Endodermal cell (in vitro differentiated cells): Measurements from ENCODE around the gene PLA2R1. TPM values are rescaled to one million over a fixed set of nuclear protein-coding genes. Genes with fewer than 3 reads are reported as not detected.
"Not testable (repeated sequence)": the region's sequence is repeated elsewhere in the genome, so short reads cannot be mapped to it uniquely, and the experiment has no call there.

Experiments used
- DNase-seq: peaks from one replicate; pipeline ENCODE4 v3.0.0-alpha.2; 2017
- H3K27ac ChIP-seq: 2 replicates; pipeline ENCODE4 v1.5.1; 2013; ENCODE audit warnings: mild to moderate bottlenecking, low read depth, low read length, moderate library complexity
- H3K27me3 ChIP-seq: 2 replicates; pipeline ENCODE4 v1.6.1; 2013; ENCODE audit warnings: mild to moderate bottlenecking, low read length, moderate library complexity; ENCODE audit not compliant: insufficient read depth, control insufficient read depth, poor library complexity, severe bottlenecking
- H3K36me3 ChIP-seq: 2 replicates; pipeline ENCODE4 v1.7.0; 2013; ENCODE audit warnings: mild to moderate bottlenecking, low read length, moderate library complexity; ENCODE audit not compliant: control insufficient read depth, insufficient read depth
- H3K4me1 ChIP-seq: one replicate; pipeline ENCODE4 v1.7.0; 2013; ENCODE audit warnings: low read length; ENCODE audit not compliant: control insufficient read depth, insufficient read depth
- H3K4me3 ChIP-seq: 2 replicates; pipeline ENCODE4 v1.5.1; 2013; ENCODE audit warnings: mild to moderate bottlenecking, low read length, moderate library complexity
- H3K9ac ChIP-seq: 2 replicates; pipeline ENCODE4 v1.6.1; 2013; ENCODE audit warnings: mild to moderate bottlenecking, low read length, moderate library complexity; ENCODE audit not compliant: poor library complexity, severe bottlenecking; ENCODE audit errors: extremely low read depth
- H3K9me3 ChIP-seq: 2 replicates; pipeline ENCODE4 v1.6.1; 2013; ENCODE audit warnings: mild to moderate bottlenecking, low read length, moderate library complexity; ENCODE audit not compliant: control insufficient read depth
- H3K27ac Mint-ChIP-seq: 2 replicates; pipeline ENCODE4 v1.8.0; 2020; ENCODE audit warnings: mixed read lengths
- H3K27me3 Mint-ChIP-seq: 2 replicates; pipeline ENCODE4 v1.8.0; 2021; ENCODE audit warnings: mild to moderate bottlenecking, mixed read lengths; ENCODE audit not compliant: insufficient read depth
- H3K36me3 Mint-ChIP-seq: 2 replicates; pipeline ENCODE4 v1.8.0; 2020; ENCODE audit warnings: low read depth, mixed read lengths
- H3K4me1 Mint-ChIP-seq: 2 replicates; pipeline ENCODE4 v1.8.0; 2020; ENCODE audit warnings: mixed read lengths
- H3K4me3 Mint-ChIP-seq: 2 replicates; pipeline ENCODE4 v1.8.0; 2020; ENCODE audit warnings: mild to moderate bottlenecking, moderate library complexity, mixed read lengths
- H3K9me3 Mint-ChIP-seq: 2 replicates; pipeline ENCODE4 v1.8.0; 2020; ENCODE audit warnings: mild to moderate bottlenecking, mixed read lengths
- WGBS, 2 experiments: methylation state at CpG; one replicate each; pipeline versions ENCODE4 v1.1.5 to v1.1.7; 2013; ENCODE audit warnings: missing lambda C conversion rate in 2 of 2, mixed read lengths in 1 of 2; ENCODE audit not compliant: insufficient coverage in 1 of 2, insufficient read length in 1 of 2; 5-methylcytosine and 5-hydroxymethylcytosine counted together
- total RNA-seq, 2 donors: library from RNA; stranded (reverse); fragmentation: NEBNext Ultra II Directional in 1 of 2; extraction: Animal tissue kit (Norgen Biotek cat#: 25700) in 1 of 2; gene quantifications; 2 replicates in 1 of 2; 3 replicates in 1 of 2; pipeline ENCODE4 v1.2.1, GENCODE V29; 2021
- TF ChIP-seq, protein P1 (sequence below): fragments of 200-600 bp; sonication (generic); conservative IDR thresholded peaks from 2 replicates; pipeline ENCODE4 v1.5.0; 2021; ENCODE audit warnings: antibody characterized with exemption, mild to moderate bottlenecking

PLA2R1 gene
- total RNA-seq, 2 donors from 2014 or later = 1.4 to 1.8 TPM

- Mint-ChIP-seq H3K4me1 (peaks cover 10% of the 10 kb centered on the region), H3K27me3 (no peaks in the 10 kb centered on the region), H3K9me3 (no peaks in the 10 kb centered on the region), H3K4me3 (no peak overlapping the region), H3K36me3 (no peaks in the 10 kb centered on the region), H3K27ac (no peak overlapping the region)
- Histone ChIP-seq H3K4me3 (no peak overlapping the region), H3K27ac (no peak overlapping the region), H3K9ac (no peak overlapping the region), H3K4me1 (no peaks in the 10 kb centered on the region), H3K27me3 (no peaks in the 10 kb centered on the region), H3K9me3 (no peaks in the 10 kb centered on the region), H3K36me3 (no peaks in the 10 kb centered on the region)
- DNase-seq = no peak
- TF ChIP-seq, protein P1, sequence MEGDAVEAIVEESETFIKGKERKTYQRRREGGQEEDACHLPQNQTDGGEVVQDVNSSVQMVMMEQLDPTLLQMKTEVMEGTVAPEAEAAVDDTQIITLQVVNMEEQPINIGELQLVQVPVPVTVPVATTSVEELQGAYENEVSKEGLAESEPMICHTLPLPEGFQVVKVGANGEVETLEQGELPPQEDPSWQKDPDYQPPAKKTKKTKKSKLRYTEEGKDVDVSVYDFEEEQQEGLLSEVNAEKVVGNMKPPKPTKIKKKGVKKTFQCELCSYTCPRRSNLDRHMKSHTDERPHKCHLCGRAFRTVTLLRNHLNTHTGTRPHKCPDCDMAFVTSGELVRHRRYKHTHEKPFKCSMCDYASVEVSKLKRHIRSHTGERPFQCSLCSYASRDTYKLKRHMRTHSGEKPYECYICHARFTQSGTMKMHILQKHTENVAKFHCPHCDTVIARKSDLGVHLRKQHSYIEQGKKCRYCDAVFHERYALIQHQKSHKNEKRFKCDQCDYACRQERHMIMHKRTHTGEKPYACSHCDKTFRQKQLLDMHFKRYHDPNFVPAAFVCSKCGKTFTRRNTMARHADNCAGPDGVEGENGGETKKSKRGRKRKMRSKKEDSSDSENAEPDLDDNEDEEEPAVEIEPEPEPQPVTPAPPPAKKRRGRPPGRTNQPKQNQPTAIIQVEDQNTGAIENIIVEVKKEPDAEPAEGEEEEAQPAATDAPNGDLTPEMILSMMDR = no peak
- 94 to 96% methylated on average over 5 to 7 of the region's 7 CpGs for WGBS, 2 experiments
Observed at GRCh38 chr2:159963700-159964099, 98.7 kb downstream of the PLA2R1 start.

- H3K9ac ChIP-seq, DNase-seq: not testable (repeated sequence)
Observed at GRCh38 chr2:159962513-159962912, 99.9 kb downstream of the PLA2R1 start.

GRCh38 chr2:159961451-159961850 is 101.0 kb downstream of the PLA2R1 start:
- H3K27ac Mint-ChIP-seq = no peak overlapping the region
- 0 to 69% methylated on average over 1 to 4 of the region's 4 CpGs for WGBS, 2 experiments

More at GRCh38 chr2:159962513-159962912, 99.9 kb downstream of the PLA2R1 start:
- H3K9me3 ChIP-seq, H3K27me3 ChIP-seq, H3K4me3 ChIP-seq, H3K27ac ChIP-seq, H3K4me1 ChIP-seq, H3K9me3 Mint-ChIP-seq, H3K4me3 Mint-ChIP-seq, H3K27me3 Mint-ChIP-seq, H3K4me1 Mint-ChIP-seq, H3K27ac Mint-ChIP-seq, H3K36me3 ChIP-seq, H3K36me3 Mint-ChIP-seq: not testable (repeated sequence)

GRCh38 chr2:159961037-159961436 is 101.4 kb downstream of the PLA2R1 start:
- no peaks in the 10 kb centered on the region for H3K36me3 ChIP-seq
- no peak for DNase-seq
- Mint-ChIP-seq H3K36me3 (no peaks in the 10 kb centered on the region), H3K9me3 (no peaks in the 10 kb centered on the region), H3K27ac (no peak overlapping the region), H3K27me3 (no peaks in the 10 kb centered on the region), H3K4me1 (peaks cover 7% of the 10 kb centered on the region), H3K4me3 (no peak overlapping the region)
- no peaks in the 10 kb centered on the region for H3K27me3 ChIP-seq
- H3K9ac ChIP-seq = no peak overlapping the region
- no peak overlapping the region for H3K27ac ChIP-seq
- H3K9me3 ChIP-seq = no peaks in the 10 kb centered on the region
- no peaks in the 10 kb centered on the region for H3K4me1 ChIP-seq
- WGBS, 2 experiments = 67 to 70% methylated on average over 2 of the region's 2 CpGs
- H3K4me3 ChIP-seq = no peak overlapping the region
- TF ChIP-seq, protein P1 = no peak

More at GRCh38 chr2:159961451-159961850, 101.0 kb downstream of the PLA2R1 start:
- no peaks in the 10 kb centered on the region for H3K36me3 Mint-ChIP-seq
- Histone ChIP-seq H3K27ac (no peak overlapping the region), H3K36me3 (no peaks in the 10 kb centered on the region), H3K4me1 (no peaks in the 10 kb centered on the region), H3K4me3 (no peak overlapping the region), H3K9ac (no peak overlapping the region), H3K27me3 (no peaks in the 10 kb centered on the region), H3K9me3 (no peaks in the 10 kb centered on the region)
- no peak for DNase-seq
- H3K4me3 Mint-ChIP-seq = no peak overlapping the region
- no peaks in the 10 kb centered on the region for H3K27me3 Mint-ChIP-seq
- no peaks in the 10 kb centered on the region for H3K9me3 Mint-ChIP-seq
- peaks cover 7% of the 10 kb centered on the region for H3K4me1 Mint-ChIP-seq
- TF ChIP-seq, protein P1 = no peak
